H1 (cell line): ENCODE data around the gene ENPP4. TPM values are rescaled to one million over a fixed set of nuclear protein-coding genes. Genes with fewer than 3 reads are reported as not detected.

ENCODE experiments used
- CTCF ChIA-PET: fragments of 300-600 bp; sonication (Branson Sonifier 250); formaldehyde crosslinking; loops from one replicate; lab custom pipeline; 2021; ENCODE audit not compliant: partially characterized antibody; lab: Charles Lee
- POLR2A ChIA-PET: fragments of 300-600 bp; sonication (Branson Sonifier 250); formaldehyde crosslinking; loops from one replicate; lab custom pipeline; 2021; ENCODE audit warnings: inconsistent platforms; ENCODE audit not compliant: partially characterized antibody; lab: Charles Lee
- DNase-seq, 2 experiments: peaks; one replicate each; pipeline versions ENCODE4 v3.0.0 to v3.0.0-alpha.2; 2010 to 2022; ENCODE audit warnings: low spot score in 2 of 2, low read depth in 1 of 2, mixed read lengths in 1 of 2
- FAIRE-seq: peaks from 2 replicates; lab custom pipeline; 2011; peaks lifted over from hg19 to GRCh38; lab: Jason Lieb, UNC
- H2AFZ ChIP-seq: 2 replicates; pipeline ENCODE4 v1.8.1; 2012; ENCODE audit warnings: low read length, inconsistent platforms
- H2AK5ac ChIP-seq: 2 replicates; pipeline ENCODE4 v1.6.1; 2013; ENCODE audit warnings: low read depth, low read length
- H2BK120ac ChIP-seq: replicated peaks from 2 replicates; pipeline ENCODE3; 2013; ENCODE audit warnings: low read depth, low read length, inconsistent platforms
- H2BK12ac ChIP-seq: 2 replicates; pipeline ENCODE4 v1.6.1; 2013; ENCODE audit warnings: low read depth, low read length
- H2BK15ac ChIP-seq: 2 replicates; pipeline ENCODE4 v1.6.1; 2013; ENCODE audit warnings: low read length
- H2BK20ac ChIP-seq: 2 replicates; pipeline ENCODE4 v1.6.1; 2013; ENCODE audit warnings: low read length
- H2BK5ac ChIP-seq: 2 replicates; pipeline ENCODE4 v1.6.1; 2013; ENCODE audit warnings: low read depth, low read length
- H3K14ac ChIP-seq: 2 replicates; pipeline ENCODE4 v1.6.1; 2013; ENCODE audit warnings: inconsistent platforms; ENCODE audit not compliant: insufficient read length
- H3K18ac ChIP-seq: 2 replicates; pipeline ENCODE4 v1.6.1; 2013; ENCODE audit warnings: low read length; ENCODE audit errors: extremely low read depth
- H3K23ac ChIP-seq: 2 replicates; pipeline ENCODE4 v1.6.1; 2013; ENCODE audit warnings: inconsistent platforms; ENCODE audit not compliant: insufficient read length
- H3K23me2 ChIP-seq: 2 replicates; pipeline ENCODE4 v1.6.1; 2013; ENCODE audit warnings: low read depth, low read length
- H3K27ac ChIP-seq: 2 replicates; pipeline ENCODE4 v1.6.1; 2011; ENCODE audit warnings: low read depth, low read length, inconsistent platforms
- H3K27me3 ChIP-seq, 4 experiments: replicated peaks in 1 of 4; 1 replicate in 1 of 4; 2 replicates in 3 of 4; pipeline versions ENCODE4 v1.6.1 to v1.8.1; 2011 to 2013; ENCODE audit warnings: low read length in 3 of 4, mild to moderate bottlenecking in 3 of 4, inconsistent platforms in 2 of 4, mixed read lengths in 2 of 4, moderate library complexity in 1 of 4; ENCODE audit not compliant: control insufficient read depth in 3 of 4, insufficient read depth in 3 of 4; ENCODE audit errors: extremely low read depth in 1 of 4
- H3K36me3 ChIP-seq, 4 experiments: 2 replicates each; pipeline versions ENCODE4 v1.6.1 to v1.8.1; 2011 to 2013; ENCODE audit warnings: mild to moderate bottlenecking in 4 of 4, low read length in 3 of 4, moderate library complexity in 2 of 4, control low read depth in 1 of 4, inconsistent platforms in 1 of 4; ENCODE audit not compliant: insufficient read depth in 4 of 4, control insufficient read depth in 2 of 4
- H3K4ac ChIP-seq: replicated peaks from 2 replicates; pipeline ENCODE3; 2013; ENCODE audit warnings: low read length, low read depth, mixed read lengths, inconsistent platforms; ENCODE audit not compliant: insufficient read length
- H3K4me1 ChIP-seq, 4 experiments: replicated peaks in 1 of 4; 1 replicate in 1 of 4; 2 replicates in 3 of 4; pipeline versions ENCODE4 v1.6.1 to v1.8.1; 2011 to 2013; ENCODE audit warnings: low read length in 3 of 4, inconsistent platforms in 2 of 4, mixed read lengths in 1 of 4; ENCODE audit not compliant: insufficient read depth in 4 of 4, control insufficient read depth in 3 of 4
- H3K4me2 ChIP-seq, 2 experiments: 2 replicates each; pipeline versions ENCODE4 v1.6.1 to v1.8.1; 2011 to 2013; ENCODE audit warnings: low read depth in 2 of 2, low read length in 2 of 2, control low read depth in 1 of 2, inconsistent platforms in 1 of 2, mild to moderate bottlenecking in 1 of 2; ENCODE audit not compliant: insufficient read depth in 1 of 2
- H3K4me3 ChIP-seq, 4 experiments: fragments of 200-600, 300-600 bp in 1 of 4; sonication (generic), shearing (Covaris generic), sonication (Bioruptor Twin) in 1 of 4; 2 replicates each; pipeline versions ENCODE4 v1.5.1 to v1.8.1; 2011 to 2016; ENCODE audit warnings: low read length in 4 of 4, low read depth in 3 of 4, control low read depth in 2 of 4, inconsistent platforms in 2 of 4, mild to moderate bottlenecking in 2 of 4, mixed read lengths in 1 of 4, moderate library complexity in 1 of 4; ENCODE audit not compliant: insufficient read depth in 2 of 4; ENCODE audit errors: extremely low read depth in 1 of 4
- H3K56ac ChIP-seq: replicated peaks from 2 replicates; pipeline ENCODE3; 2013; ENCODE audit warnings: low read depth, mild to moderate bottlenecking, mixed read lengths, low read length, inconsistent platforms; ENCODE audit not compliant: insufficient read length
- H3K79me1 ChIP-seq: 2 replicates; pipeline ENCODE4 v1.6.1; 2013; ENCODE audit warnings: low read depth, low read length, control low read depth
- H3K79me2 ChIP-seq, 2 experiments: 2 replicates each; pipeline versions ENCODE4 v1.6.1 to v1.8.1; 2012 to 2013; ENCODE audit warnings: low read length in 2 of 2, mild to moderate bottlenecking in 2 of 2, inconsistent platforms in 1 of 2; ENCODE audit not compliant: insufficient read depth in 2 of 2, control insufficient read depth in 1 of 2
- H3K9ac ChIP-seq, 4 experiments: replicated peaks in 1 of 4; 1 replicate in 1 of 4; 2 replicates in 3 of 4; pipeline versions ENCODE4 v1.6.1 to v1.8.1; 2011 to 2013; ENCODE audit warnings: low read depth in 3 of 4, low read length in 3 of 4, control low read depth in 2 of 4, mild to moderate bottlenecking in 2 of 4, moderate library complexity in 2 of 4, inconsistent platforms in 1 of 4; ENCODE audit errors: extremely low read depth in 1 of 4
- H3K9me3 ChIP-seq, 2 experiments: 2 replicates each; pipeline versions ENCODE4 v1.6.1 to v1.8.1; 2012 to 2013; ENCODE audit warnings: mild to moderate bottlenecking in 2 of 2, moderate library complexity in 2 of 2, control low read depth in 1 of 2, inconsistent platforms in 1 of 2, low read depth in 1 of 2, low read length in 1 of 2, mixed read lengths in 1 of 2; ENCODE audit not compliant: insufficient read depth in 2 of 2
- H4K20me1 ChIP-seq, 2 experiments: replicated peaks in 1 of 2; 2 replicates each; pipeline versions ENCODE3 to v1.8.1; 2011 to 2013; ENCODE audit warnings: inconsistent platforms in 2 of 2, low read length in 2 of 2, mild to moderate bottlenecking in 1 of 2; ENCODE audit not compliant: insufficient read depth in 2 of 2, control insufficient read depth in 1 of 2
- H4K5ac ChIP-seq: 2 replicates; pipeline ENCODE4 v1.6.1; 2013; ENCODE audit warnings: low read length, low read depth, mixed read lengths, inconsistent platforms; ENCODE audit not compliant: insufficient read length
- H4K8ac ChIP-seq: 2 replicates; pipeline ENCODE4 v1.8.0; 2013; ENCODE audit warnings: mild to moderate bottlenecking, moderate library complexity, low read length, inconsistent platforms; ENCODE audit not compliant: insufficient read depth; ENCODE audit errors: extremely low read depth
- H4K91ac ChIP-seq: replicated peaks from 2 replicates; pipeline ENCODE3; 2013; ENCODE audit warnings: low read length, mixed read lengths, inconsistent platforms; ENCODE audit not compliant: insufficient read length
- BRCA1 ChIP-seq: IDR thresholded peaks from 2 replicates; pipeline ENCODE4 v1.6.1; 2012; ENCODE audit warnings: low read depth, low read length, improper control_type of control experiment
- CREB1 ChIP-seq: IDR thresholded peaks from 2 replicates; pipeline ENCODE4 v1.6.1; 2012; ENCODE audit warnings: inconsistent platforms
- SIN3A ChIP-seq, 2 experiments: IDR thresholded peaks in 1 of 2; conservative IDR thresholded peaks in 1 of 2; 2 replicates each; pipeline ENCODE4 v1.6.1; 2011 to 2012; ENCODE audit warnings: low read length in 2 of 2, improper control_type of control experiment in 1 of 2, low read depth in 1 of 2, mild to moderate bottlenecking in 1 of 2
- TAF7 ChIP-seq: optimal IDR thresholded peaks from 2 replicates; pipeline ENCODE3; 2011; ENCODE audit warnings: low read depth, mild to moderate bottlenecking, inconsistent platforms, low read length, moderate library complexity, borderline replicate concordance
- WGBS, 2 experiments: shearing (Covaris generic) in 1 of 2; methylation state at CpG; one replicate each; pipeline versions ENCODE4 v1.1.6 to v1.1.7; 2013 to 2015; ENCODE audit warnings: low lambda C conversion rate in 2 of 2, mixed read lengths in 2 of 2, inconsistent platforms in 1 of 2, low coverage in 1 of 2, missing lambda C conversion rate in 1 of 2; ENCODE audit not compliant: insufficient replicate concordance in 2 of 2, insufficient coverage in 1 of 2, insufficient read length in 1 of 2; ENCODE audit errors: extremely low coverage in 1 of 2, missing lambda C conversion rate in 1 of 2; 5-methylcytosine and 5-hydroxymethylcytosine counted together
- polyA plus RNA-seq, 7 experiments: library from polyadenylated mRNA; depleted of rRNA in 3 of 7; stranded (reverse) in 5 of 7; unstranded in 2 of 7; fragments of >200 nt in 5 of 7; fragments of 200-250 nt in 2 of 7; gene quantifications; 1 replicate in 5 of 7; 2 replicates in 1 of 7; 4 replicates in 1 of 7; pipeline versions ENCODE4 v1.2.1 to v1.2.3, GENCODE V29; 2011 to 2013; ENCODE audit warnings: missing spikeins in 2 of 7, mixed read lengths in 2 of 7
- total RNA-seq: library from RNA; stranded (reverse); fragmentation: NEBNext Ultra II Directional; extraction: Animal tissue kit (Norgen Biotek cat#: 25700); gene quantifications from 2 replicates; pipeline ENCODE4 v1.2.1, GENCODE V29; 2021
- TF ChIP-seq, protein P1 (sequence below): IDR thresholded peaks from 2 replicates; pipeline ENCODE4 v1.6.1; 2011; ENCODE audit warnings: low read length, improper control_type of control experiment

Gene ENPP4
- total and polyA plus RNA-seq, 2 of the 8 experiments (the other 6 are each of a cell fraction or from before 2014, with no cell fraction given), result 2.0 to 4.4 TPM

DNA sequence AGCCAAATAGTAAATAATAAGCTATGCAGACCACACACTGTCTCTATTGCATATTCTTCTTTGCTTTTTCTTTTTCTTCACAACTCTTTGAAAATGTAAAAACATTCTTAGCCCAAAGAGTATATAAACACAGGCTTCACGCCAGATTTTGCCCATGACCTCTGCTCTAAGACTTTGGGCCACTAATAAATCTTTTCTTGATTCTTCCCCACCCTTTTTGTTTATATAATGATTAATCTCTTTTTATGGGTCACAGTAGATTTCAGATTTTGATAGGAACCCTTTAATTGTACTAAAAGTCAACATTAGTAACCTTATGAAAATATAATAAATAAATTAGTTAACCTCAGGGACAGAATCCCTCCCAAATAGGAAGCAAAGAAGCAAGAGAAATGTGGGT lies 56.8 kb downstream of the ENPP4 start:
- Histone ChIP-seq H4K20me1 (no peaks in the 10 kb centered on the region), H3K9me3 (no peaks in the 10 kb centered on the region), H3K23ac (no peak overlapping the region), H3K79me1 (no peaks in the 10 kb centered on the region), H3K27ac (no peak overlapping the region), H3K4me1 (no peaks in the 10 kb centered on the region), H2AK5ac (no peak overlapping the region), H3K18ac (no peak overlapping the region), H3K79me2 (no peaks in the 10 kb centered on the region), H3K27me3 (no peaks in the 10 kb centered on the region; a peak in 1 of 7 replicates), H3K56ac (no peak overlapping the region), H2AFZ (no peak overlapping the region), H3K14ac (no peak overlapping the region), H2BK120ac (no peak overlapping the region), H4K5ac (no peak overlapping the region), H2BK12ac (no peak overlapping the region), H2BK15ac (no peak overlapping the region), H3K36me3 (no peaks in the 10 kb centered on the region), H2BK5ac (no peak overlapping the region), H3K23me2 (no peaks in the 10 kb centered on the region), H4K8ac (no peak overlapping the region), H3K4me2 (no peak overlapping the region), H2BK20ac (no peak overlapping the region), H3K4me3 (no peak overlapping the region), H3K4ac (no peak overlapping the region), H4K91ac (no peak overlapping the region), H3K9ac (no peak overlapping the region)
- CTCF ChIA-PET, result interaction anchor here (1.0 to 1.3 kb wide), 2 partner anchors 11 to 256 kb away, joined by 3 to 4 read pairs; no protein-coding TSS in a partner anchor
- DNase-seq (no peak), FAIRE-seq (no peak)
- WGBS, 2 experiments, result 90% methylated on average over 1 of the region's 1 CpG; no CpG with 5 or more reads in 1 of the 2 experiments
- no peak for TF ChIP-seq BRCA1
- TF ChIP-seq CREB1, result no peak
- TF ChIP-seq SIN3A (conservative IDR thresholded peaks at IDR 0.05 in 1 of 2, IDR thresholded peaks at IDR 0.05 in 1 of 2; ENCODE audit: low read depth in 1 of 2, low read length in 2 of 2), result no peak
- TF ChIP-seq, protein P1, sequence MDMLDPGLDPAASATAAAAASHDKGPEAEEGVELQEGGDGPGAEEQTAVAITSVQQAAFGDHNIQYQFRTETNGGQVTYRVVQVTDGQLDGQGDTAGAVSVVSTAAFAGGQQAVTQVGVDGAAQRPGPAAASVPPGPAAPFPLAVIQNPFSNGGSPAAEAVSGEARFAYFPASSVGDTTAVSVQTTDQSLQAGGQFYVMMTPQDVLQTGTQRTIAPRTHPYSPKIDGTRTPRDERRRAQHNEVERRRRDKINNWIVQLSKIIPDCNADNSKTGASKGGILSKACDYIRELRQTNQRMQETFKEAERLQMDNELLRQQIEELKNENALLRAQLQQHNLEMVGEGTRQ, result no peak
- no peak for TF ChIP-seq TAF7
- POLR2A ChIA-PET, result no interaction called here
